Adrenal gland (tissue), 12 donors: Measurements from ENCODE around the gene SETD2. TPM values are rescaled to one million over a fixed set of nuclear protein-coding genes. Genes with fewer than 3 reads are reported as not detected.

Experiments
- DNase-seq, 7 donors: peaks; one replicate each; pipeline ENCODE4 v3.0.0-alpha.2; 2019 to 2020
- H3K27ac ChIP-seq, 5 donors: fragments of 200-600 bp; sonication (generic) in 4 of 5; 1 replicate in 3 of 5; 2 replicates in 2 of 5; pipeline versions ENCODE4 v1.5.1 to v1.8.0; 2016 to 2020; ENCODE audit warnings: mild to moderate bottlenecking in 1 of 5
- H3K27me3 ChIP-seq: fragments of 200-600 bp; 2 replicates; pipeline ENCODE4 v1.8.0; 2021
- H3K36me3 ChIP-seq, 2 donors: fragments of 200-600 bp; replicated peaks in 1 of 2; 1 replicate in 1 of 2; 2 replicates in 1 of 2; pipeline versions ENCODE4 v1.5.1 to v1.8.0; 2018 to 2022
- H3K4me1 ChIP-seq, 2 donors: fragments of 200-600 bp; replicated peaks in 1 of 2; 1 replicate in 1 of 2; 2 replicates in 1 of 2; pipeline versions ENCODE4 v1.5.1 to v1.8.0; 2018 to 2021
- H3K4me3 ChIP-seq, 4 donors: fragments of 200-600 bp; sonication (generic) in 3 of 4; one replicate each; pipeline ENCODE4 v1.5.1; 2016 to 2018
- H3K9me3 ChIP-seq, 3 donors: fragments of 200-600 bp; sonication (generic) in 1 of 3; replicated peaks in 1 of 3; 1 replicate in 2 of 3; 2 replicates in 1 of 3; pipeline versions ENCODE4 v1.5.1 to v1.8.0; 2016 to 2021
- CTCF ChIP-seq, 6 experiments: fragments of 450-650 bp in 4 of 6; fragments of 200-600 bp in 2 of 6; sonication (generic) in 1 of 6; IDR thresholded peaks; 1 replicate in 5 of 6; 2 replicates in 1 of 6; pipeline versions ENCODE4 v1.5.1 to v1.8.0; 2016 to 2021; ENCODE audit warnings: antibody characterized with exemption in 6 of 6, mild to moderate bottlenecking in 2 of 6, moderate library complexity in 1 of 6
- POLR2A ChIP-seq, 2 donors: fragments of 450-650 bp; IDR thresholded peaks; one replicate each; pipeline ENCODE4 v1.6.1; 2017; ENCODE audit warnings: antibody characterized with exemption in 2 of 2, mild to moderate bottlenecking in 2 of 2, moderate library complexity in 1 of 2
- WGBS, 4 donors: extraction: QIAGEN DNeasy Blood & Tissue Kit in 2 of 4; methylation state at CpG; one replicate each; pipeline versions ENCODE4 v1.1.5 to v1.1.7; 2013 to 2017; 5-methylcytosine and 5-hydroxymethylcytosine counted together
- intact Hi-C, 2 donors: fragments of 100-400 bp; cut with DNase I; formaldehyde crosslinking; loops; one replicate each; pipeline versions ENCODE4 v1.14.1 to v1.15.0; 2022 to 2023
- polyA plus RNA-seq, 3 donors: library from polyadenylated mRNA; stranded (reverse); fragments of 200-250 nt in 2 of 3; fragments of 350-450 nt in 1 of 3; fragmentation: Illumina TruSeq in 1 of 3; extraction: RNeasy Lipid Tissue Mini Kit (QIAGEN cat#74804) in 1 of 3; gene quantifications; one replicate each; pipeline ENCODE4 v1.2.3, GENCODE V29; 2013 to 2014
- total RNA-seq, 9 donors: library from RNA; depleted of rRNA in 4 of 9; stranded (reverse); fragments of >200 nt in 4 of 9; fragments of 120-200 nt in 1 of 9; fragmentation: NEBNext Ultra II Directional in 1 of 9; extraction: Animal tissue kit (Norgen Biotek cat#: 25700) in 1 of 9; gene quantifications; one replicate each; pipeline versions ENCODE4 v1.1.0 to v1.2.4, GENCODE V29; 2013 to 2023
- donor health status: healthy with polysubstance abuse.
- donor health status: Bipolar disorder and iron deficiency.
- donor health status: DM: yes; HTN: yes; CAD: no.
- donor health status: DM: no; HTN: no; CAD: no.
- donor health status: DM: no; HTN: no; CAD: no.
- donor health status: DM: yes; HTN: yes; CAD: no.

SETD2 gene
- total and polyA plus RNA-seq, 12 donors: 12.6 to 58.9 (median 39.1) TPM

DNA sequence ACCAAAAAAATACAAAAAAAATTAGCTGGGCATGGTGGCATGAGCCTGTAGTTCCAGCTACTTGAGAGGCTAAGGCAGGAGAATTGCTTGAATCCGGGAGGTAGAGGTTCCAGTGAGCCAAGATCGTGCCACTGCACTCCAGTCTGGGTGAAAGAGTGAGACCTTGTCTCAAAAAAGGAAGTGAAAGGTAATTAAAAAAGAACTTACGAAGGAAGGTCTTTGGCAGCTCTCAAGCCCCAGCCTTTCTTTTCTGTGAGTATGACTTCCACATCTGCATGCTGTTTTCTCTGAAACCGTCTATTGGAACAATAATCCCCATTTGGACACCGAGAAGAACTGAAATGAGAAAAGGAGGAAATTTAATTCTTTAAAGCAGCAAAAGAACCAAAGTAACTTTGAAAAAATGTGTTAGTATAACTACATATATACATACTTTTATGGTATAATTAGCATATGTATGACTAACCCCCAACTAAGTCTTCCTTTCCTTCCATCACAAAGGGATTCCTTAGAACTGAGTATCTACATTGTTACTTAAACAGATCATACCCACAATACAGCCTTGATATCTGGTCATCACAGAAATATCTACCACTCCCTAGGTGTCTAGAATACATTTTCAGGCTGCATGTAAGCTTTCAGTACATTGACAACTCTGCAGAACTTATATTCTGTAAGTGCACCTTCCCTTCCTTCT is 50.1 kb downstream of the SETD2 start:
- no peak for DNase-seq
- intact Hi-C loops: no loop called here
- 83 to 90% (median 87%) methylated on average over 5 of the region's 5 CpGs for WGBS, 4 donors

DNA sequence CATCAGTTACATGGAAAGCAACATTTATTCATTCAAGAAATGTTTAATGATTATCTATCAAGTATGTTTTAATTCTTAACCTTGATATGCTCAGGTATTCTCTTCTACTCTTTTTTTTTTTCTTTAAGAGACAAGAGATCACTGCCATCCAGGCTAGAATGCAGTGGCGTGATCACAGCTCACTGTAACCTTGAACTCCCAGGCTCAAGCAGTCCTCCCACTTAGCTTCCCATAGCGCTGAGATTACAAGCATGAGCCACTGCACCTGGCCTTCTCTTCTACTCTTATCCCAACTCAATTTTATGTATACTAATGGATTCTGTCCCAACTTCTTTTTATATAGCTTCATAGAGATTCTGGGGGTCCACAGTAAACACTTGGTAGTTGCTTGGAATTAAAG is 50.9 kb downstream of the SETD2 start:
- peaks cover 5 to 44% of the 10 kb centered on the region in 2 donors for H3K4me1 ChIP-seq
- H3K9me3 ChIP-seq: no peaks in the 10 kb centered on the region
- H3K27ac ChIP-seq: no peak overlapping the region
- H3K27me3 ChIP-seq: no peaks in the 10 kb centered on the region
- no peak overlapping the region for H3K4me3 ChIP-seq
- intact Hi-C loops: no loop called here
- WGBS, 4 donors: 52 to 58% (median 55%) methylated on average over 2 of the region's 2 CpGs
- peaks cover 0 to 48% of the 10 kb centered on the region in 2 donors for H3K36me3 ChIP-seq
- no peak for TF ChIP-seq CTCF (IDR thresholded peaks at IDR 0.05)
- TF ChIP-seq POLR2A (IDR thresholded peaks at IDR 0.05): no peak
- no peak for DNase-seq

More for the DNA sequence above, 50.1 kb downstream of the SETD2 start:
- Histone ChIP-seq H3K4me1 (peaks cover 5 to 50% of the 10 kb centered on the region in 2 donors), H3K27ac (no peak overlapping the region), H3K36me3 (peaks cover 0 to 48% of the 10 kb centered on the region in 2 donors), H3K27me3 (no peaks in the 10 kb centered on the region), H3K9me3 (no peaks in the 10 kb centered on the region), H3K4me3 (no peak overlapping the region)
- TF ChIP-seq POLR2A (IDR thresholded peaks at IDR 0.05): no peak
- no peak for TF ChIP-seq CTCF (IDR thresholded peaks at IDR 0.05)

GRCh38 chr3:47109393-47109792 is 54.5 kb downstream of the SETD2 start:
- no peak for DNase-seq
- Histone ChIP-seq H3K9me3 (no peaks in the 10 kb centered on the region), H3K27me3 (no peaks in the 10 kb centered on the region), H3K4me3 (no peak overlapping the region), H3K36me3 (peaks cover 0 to 22% of the 10 kb centered on the region in 2 donors), H3K4me1 (peaks cover 5 to 30% of the 10 kb centered on the region in 2 donors), H3K27ac (no peak overlapping the region)
- 94 to 97% (median 95%) methylated on average over 9 of the region's 9 CpGs for WGBS, 4 donors
- intact Hi-C loops: no loop called here
- no peak for TF ChIP-seq POLR2A (IDR thresholded peaks at IDR 0.05)
- no peak for TF ChIP-seq CTCF (IDR thresholded peaks at IDR 0.05)

GRCh38 chr3:47108546-47108945 is 55.4 kb downstream of the SETD2 start:
- intact Hi-C loops: no loop called here
- Histone ChIP-seq H3K27ac (no peak overlapping the region), H3K27me3 (no peaks in the 10 kb centered on the region), H3K9me3 (no peaks in the 10 kb centered on the region), H3K36me3 (peaks cover 0 to 19% of the 10 kb centered on the region in 2 donors), H3K4me3 (no peak overlapping the region), H3K4me1 (peaks cover 5 to 30% of the 10 kb centered on the region in 2 donors)
- DNase-seq: no peak
- TF ChIP-seq POLR2A (IDR thresholded peaks at IDR 0.05): no peak
- WGBS, 4 donors: 72 to 86% (median 83%) methylated on average over 1 of the region's 1 CpG

GRCh38 chr3:47104259-47104658 is 59.7 kb downstream of the SETD2 start:
- no peaks in the 10 kb centered on the region for H3K4me1 ChIP-seq
- intact Hi-C loops: no loop called here
- no peaks in the 10 kb centered on the region for H3K9me3 ChIP-seq
- no peak for DNase-seq
- no peak overlapping the region for H3K4me3 ChIP-seq
- peaks cover 0 to 10% of the 10 kb centered on the region in 2 donors for H3K36me3 ChIP-seq
- no peak overlapping the region for H3K27ac ChIP-seq
- TF ChIP-seq POLR2A (IDR thresholded peaks at IDR 0.05) (no peak), CTCF (IDR thresholded peaks at IDR 0.05) (no peak)
- no peaks in the 10 kb centered on the region for H3K27me3 ChIP-seq
